ENCODE results near the gene BCAT1. TPM values are rescaled to one million over a fixed set of nuclear protein-coding genes. Genes with fewer than 3 reads are reported as not detected.

The BCAT1 gene
- total RNA-seq, 1 donor from 2014 or later, result 14.6 TPM

- DNase-seq (ENCODE audit: low read depth), result no peak
- no peak for TF ChIP-seq CTCF (conservative IDR thresholded peaks at IDR 0.05; ENCODE audit: low read depth, low read length)
- no peak overlapping the region for H3K4me3 ChIP-seq (ENCODE audit: low read depth, low read length)
These were observed 28.2 kb upstream of the BCAT1 start for GRCh38 chr12:24977060-24977459.

- no peak for DNase-seq (ENCODE audit: low read depth)
- TF ChIP-seq CTCF (conservative IDR thresholded peaks at IDR 0.05; ENCODE audit: low read depth, low read length), result no peak
- H3K4me3 ChIP-seq (ENCODE audit: low read depth, low read length), result no peak overlapping the region
These were observed 26.5 kb upstream of the BCAT1 start for GRCh38 chr12:24975425-24975824.

GRCh38 chr12:24974216-24974615, 25.3 kb upstream of the BCAT1 start:
- no peak overlapping the region for H3K4me3 ChIP-seq (ENCODE audit: low read depth, low read length)
- no peak for DNase-seq (ENCODE audit: low read depth)
- no peak for TF ChIP-seq CTCF (conservative IDR thresholded peaks at IDR 0.05; ENCODE audit: low read depth, low read length)

- TF ChIP-seq CTCF (conservative IDR thresholded peaks at IDR 0.05; ENCODE audit: low read depth, low read length), result no peak
- H3K4me3 ChIP-seq (ENCODE audit: low read depth, low read length), result no peak overlapping the region
- DNase-seq (ENCODE audit: low read depth), result no peak
These were observed 23.2 kb upstream of the BCAT1 start for GRCh38 chr12:24972078-24972477.

GRCh38 chr12:24970177-24970576, 21.3 kb upstream of the BCAT1 start:
- no peak overlapping the region for H3K4me3 ChIP-seq (ENCODE audit: low read depth, low read length)
- no peak for DNase-seq (ENCODE audit: low read depth)
- no peak for TF ChIP-seq CTCF (conservative IDR thresholded peaks at IDR 0.05; ENCODE audit: low read depth, low read length)

GRCh38 chr12:24966951-24967564, 18.2 kb upstream of the BCAT1 start:
- no peak for TF ChIP-seq CTCF (conservative IDR thresholded peaks at IDR 0.05; ENCODE audit: low read depth, low read length)
- no peak for DNase-seq (ENCODE audit: low read depth)
- no peak overlapping the region for H3K4me3 ChIP-seq (ENCODE audit: low read depth, low read length)

GRCh38 chr12:24964342-24964741, 15.4 kb upstream of the BCAT1 start:
- H3K4me3 ChIP-seq (ENCODE audit: low read depth, low read length), result no peak overlapping the region
- no peak for DNase-seq (ENCODE audit: low read depth)
- TF ChIP-seq CTCF (conservative IDR thresholded peaks at IDR 0.05; ENCODE audit: low read depth, low read length), result no peak
